HG03460 (cell line): Measurements from ENCODE around the gene TBX3.

Experiments used
- ATAC-seq: cut with Tn5 transposase; IDR thresholded peaks from one replicate; pipeline ENCODE4 v1.9.1; 2021; ENCODE audit not compliant: unreplicated experiment

The TBX3 gene

DNA sequence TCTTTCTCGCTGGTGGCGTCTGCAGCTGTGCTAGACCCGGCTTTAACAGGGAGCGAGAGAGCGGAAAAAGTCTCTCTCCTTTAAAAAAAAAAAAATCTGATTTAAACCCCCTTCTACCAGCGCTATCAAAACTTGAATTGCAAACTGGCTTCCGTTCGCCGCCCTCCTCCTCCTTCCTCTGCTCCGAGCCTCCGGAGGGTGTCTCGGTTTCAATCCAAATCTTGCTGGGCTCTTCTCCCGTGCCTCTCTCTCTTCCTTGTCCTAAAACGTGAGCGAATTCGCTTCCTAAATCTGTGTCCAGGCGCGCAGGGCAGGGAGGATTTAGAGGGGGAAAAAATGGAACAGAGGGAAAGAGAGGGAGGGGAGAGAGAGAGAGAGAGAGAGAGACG is 272 bp downstream of the TBX3 start:
- ATAC-seq: no peak

DNA sequence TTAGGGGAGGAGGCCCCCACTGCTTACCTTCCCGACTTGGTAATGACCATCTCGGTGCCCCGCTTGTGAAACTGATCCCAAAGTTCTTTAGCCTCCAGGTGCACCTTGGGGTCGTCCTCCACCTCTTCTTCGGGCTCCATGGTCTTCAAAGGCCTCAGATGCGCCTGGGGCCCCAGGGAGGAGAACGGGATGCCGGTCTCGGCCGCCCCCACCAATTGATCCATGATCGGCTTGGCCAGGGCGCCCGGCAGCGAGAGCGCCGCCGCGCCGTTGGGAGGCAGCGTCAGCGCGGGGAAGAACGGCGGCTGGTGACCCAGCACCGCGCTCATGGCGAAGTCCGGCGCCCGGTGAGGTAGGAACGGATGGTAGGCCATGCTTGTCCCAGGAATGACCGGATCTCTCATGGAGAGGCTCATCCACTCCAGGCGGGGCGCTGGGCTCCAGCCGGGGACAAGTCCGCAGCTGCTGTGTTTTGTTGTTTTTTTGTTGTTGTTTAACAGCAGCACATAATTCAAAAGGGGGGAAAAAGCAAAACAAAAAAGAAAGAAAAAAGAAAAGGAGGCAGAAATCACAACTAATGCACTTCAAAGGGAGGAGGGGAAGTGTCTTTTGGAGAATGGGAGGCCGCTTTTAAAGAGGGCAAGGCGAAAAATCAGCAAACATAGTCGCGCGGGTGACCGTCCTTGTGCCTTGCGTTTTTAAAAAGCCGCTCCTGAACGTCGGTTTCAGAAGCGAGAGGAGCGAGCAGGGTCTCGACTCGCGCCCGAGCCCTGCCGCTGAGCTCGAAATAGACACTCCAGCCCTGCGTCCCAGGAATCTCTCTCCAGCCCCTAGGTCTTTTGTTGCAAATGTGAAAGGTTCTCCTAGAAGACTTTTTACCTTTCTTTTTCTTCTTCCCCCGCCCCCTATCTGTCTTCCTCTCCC is 928 bp downstream of the TBX3 start:
- ATAC-seq: no peak

DNA sequence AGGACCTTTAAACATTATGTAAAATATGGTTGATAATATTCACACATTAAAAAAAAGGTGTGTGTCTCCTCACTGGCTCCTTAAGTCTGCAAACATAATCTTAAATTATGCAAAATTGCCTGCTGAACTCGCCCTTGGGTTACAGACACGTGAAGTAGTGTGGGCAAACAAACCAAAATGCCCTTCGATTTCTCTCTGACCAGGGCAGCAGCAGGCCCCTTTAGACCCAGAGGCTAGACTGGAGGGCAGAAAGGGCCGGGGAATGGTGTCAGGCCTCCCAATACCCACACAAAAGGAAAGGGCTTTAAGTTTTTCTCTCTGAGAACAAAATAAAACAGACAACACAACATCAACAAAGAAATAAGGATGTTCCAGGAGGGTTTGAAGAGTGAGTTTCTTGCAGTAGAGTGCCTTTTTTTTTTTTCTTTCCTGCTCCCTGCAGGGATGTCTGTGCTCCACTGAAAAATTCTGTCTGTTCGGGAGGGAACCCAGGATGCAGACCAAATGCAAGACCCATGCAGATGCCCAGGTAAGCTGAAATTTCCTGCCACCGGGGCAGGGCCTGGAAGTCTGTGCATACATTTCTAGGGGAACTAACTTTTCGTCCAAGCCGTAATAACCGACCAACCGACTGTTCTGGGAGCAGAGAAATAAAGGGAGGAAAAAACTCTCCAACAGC is 1.7 kb downstream of the TBX3 start:
- no peak for ATAC-seq

DNA sequence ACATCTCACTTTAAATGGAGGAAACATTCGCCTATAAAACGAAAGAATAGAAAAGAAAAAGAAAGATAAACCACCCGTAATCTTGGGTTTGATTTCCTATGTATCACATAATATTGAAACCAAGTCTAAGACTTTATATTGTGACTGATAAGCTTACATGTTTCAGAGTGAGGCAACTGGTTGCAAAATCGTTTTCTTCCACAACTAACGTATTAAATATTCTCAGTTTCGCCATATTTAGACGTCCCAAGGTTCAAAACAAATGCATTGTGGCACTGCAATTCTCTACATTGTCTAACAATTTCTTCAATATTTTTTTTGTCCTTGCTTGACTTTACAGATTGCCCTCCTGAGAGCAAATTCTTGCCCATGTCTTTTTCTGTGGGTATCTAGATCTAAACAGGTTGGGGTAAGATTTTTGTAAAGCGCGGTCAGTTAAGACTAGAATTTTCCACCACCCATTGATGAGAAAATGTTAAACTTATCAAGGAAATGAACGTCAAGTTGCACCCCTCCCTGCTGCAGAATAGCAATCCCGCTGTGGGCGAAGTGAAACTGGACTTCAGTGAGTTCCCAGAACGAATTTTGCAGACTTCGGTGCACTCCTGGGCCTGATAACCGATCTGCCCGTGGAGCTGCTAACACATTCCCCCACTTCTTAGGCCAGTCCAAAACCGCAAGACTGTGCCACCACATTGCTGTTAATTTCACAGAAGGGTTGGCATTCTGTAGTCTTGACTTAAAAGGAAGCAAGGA is 2.7 kb downstream of the TBX3 start:
- no peak for ATAC-seq

DNA sequence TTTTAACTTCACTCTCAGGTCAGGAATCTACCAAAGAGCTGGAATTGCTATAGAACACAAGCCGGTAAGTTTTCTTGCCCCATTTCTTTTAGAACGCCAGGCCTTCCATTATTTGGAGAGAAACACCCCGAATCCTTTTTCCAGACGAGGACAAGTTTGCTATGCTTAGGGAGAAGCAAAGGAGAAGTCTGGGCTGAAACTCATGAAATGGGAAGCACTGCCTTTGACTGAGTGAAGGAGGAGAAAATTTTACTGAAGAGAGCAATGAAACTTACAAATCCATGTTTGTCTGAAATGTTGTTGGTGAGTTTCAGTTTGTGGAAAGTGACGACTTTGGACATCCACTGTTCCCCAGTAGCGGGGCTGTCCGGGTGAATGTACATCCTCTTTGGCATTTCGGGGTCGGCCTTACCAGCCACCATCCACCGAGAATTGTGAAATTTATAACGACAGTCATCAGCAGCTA is 3.3 kb downstream of the TBX3 start:
- ATAC-seq: no peak

DNA sequence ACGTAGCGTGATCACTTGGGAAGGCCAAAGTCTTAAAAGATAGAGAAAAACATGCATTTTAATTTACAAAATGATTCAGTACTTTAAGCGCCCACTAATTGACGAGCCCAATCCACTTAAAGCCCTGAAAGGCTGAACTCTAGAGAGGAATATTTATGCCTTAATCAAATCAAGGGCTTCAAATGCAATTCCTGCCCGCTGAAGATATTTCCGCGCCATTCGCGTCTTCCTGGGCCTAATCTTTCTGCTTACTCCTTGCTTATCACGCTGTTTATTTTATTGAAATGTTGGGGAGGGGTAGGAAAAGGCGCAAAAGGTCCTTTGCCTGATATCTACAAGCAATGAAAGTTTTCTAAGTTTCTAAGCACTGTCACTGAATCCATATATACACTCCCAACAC is 4.0 kb downstream of the TBX3 start:
- no peak for ATAC-seq

DNA sequence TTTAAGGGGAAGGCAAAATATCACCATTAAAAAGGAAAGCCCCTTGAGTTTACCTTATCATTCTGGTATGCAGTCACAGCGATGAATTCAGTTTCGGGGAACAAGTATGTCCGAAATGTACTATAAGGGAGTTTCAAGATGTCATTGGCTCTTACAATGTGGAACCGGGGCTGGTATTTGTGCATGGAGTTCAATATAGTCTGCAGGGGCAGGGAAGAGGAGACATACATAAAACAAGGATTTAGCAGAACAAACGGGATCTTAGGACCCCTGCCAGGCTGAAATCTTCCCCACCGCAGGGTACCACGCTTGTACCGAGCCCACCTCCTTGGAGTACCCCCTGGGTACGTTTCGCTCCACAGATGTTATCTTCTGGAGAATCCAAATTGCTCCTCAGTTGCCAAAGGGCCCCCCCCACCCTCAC is 4.5 kb downstream of the TBX3 start:
- ATAC-seq: no peak

DNA sequence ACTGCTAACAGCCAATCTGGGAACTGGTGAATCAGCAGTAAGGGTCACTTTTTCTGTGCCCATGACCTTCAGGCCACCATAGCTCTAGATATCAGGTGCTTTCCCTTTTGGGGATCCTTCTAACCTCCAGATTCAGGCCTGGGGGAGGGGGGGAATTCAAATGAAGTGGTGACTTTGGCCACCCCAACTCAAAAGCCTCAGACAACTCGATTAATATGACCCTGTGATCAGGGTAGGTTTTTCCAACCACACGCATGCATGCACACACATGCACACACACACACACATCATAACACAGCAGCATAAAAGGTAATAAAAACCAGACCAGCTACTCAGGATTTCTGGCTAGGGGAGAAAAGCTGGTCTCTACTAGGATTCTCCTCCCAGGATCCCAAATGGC is 5.3 kb downstream of the TBX3 start:
- no peak for ATAC-seq

DNA sequence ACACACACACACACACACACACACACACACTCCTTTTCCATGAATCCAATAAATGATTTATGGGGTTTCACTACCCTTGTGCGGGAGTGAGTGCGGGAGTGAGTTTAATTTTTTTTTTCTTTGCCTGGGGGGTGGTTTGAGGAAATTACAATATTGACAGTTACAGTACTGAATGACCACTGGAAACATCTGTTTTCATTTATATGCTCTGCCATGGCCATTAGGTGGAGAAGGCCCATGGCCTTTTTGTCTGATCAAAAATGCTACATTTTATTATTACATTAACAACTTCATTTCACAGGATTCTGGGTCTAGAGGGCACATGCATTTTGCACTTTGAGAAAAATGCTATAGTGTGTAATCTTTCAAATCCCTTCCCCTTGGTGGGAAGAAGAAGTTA is 5.9 kb downstream of the TBX3 start:
- no peak for ATAC-seq

DNA sequence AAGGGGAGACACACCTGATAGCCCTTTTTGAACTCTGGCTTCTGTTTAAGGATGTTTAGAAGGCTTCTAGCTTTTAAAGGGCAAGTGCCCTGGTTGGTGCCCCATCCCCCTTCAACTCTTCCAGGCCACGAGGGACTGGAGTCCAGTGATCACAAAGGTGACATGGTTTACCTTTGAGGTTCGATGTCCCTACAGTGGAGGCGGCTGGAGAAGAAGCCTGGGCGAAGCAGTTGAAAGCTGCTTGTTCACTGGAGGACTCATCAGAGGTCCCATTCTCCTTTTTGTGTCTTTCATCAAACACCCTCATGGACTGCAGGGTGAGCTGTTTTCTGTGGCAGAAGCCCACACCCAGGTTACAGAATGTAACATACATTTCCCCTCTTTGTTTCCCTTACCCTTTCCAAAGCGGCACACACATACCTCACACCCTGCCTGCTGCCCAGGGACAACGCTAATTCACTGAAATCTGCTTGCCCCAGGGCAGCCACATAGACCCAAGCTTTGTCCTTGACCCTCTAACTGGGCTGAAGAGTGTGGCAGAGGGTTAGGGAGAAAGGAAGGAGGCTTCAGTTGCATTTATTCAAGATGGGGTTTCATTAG is 7.7 kb downstream of the TBX3 start:
- ATAC-seq: no peak

DNA sequence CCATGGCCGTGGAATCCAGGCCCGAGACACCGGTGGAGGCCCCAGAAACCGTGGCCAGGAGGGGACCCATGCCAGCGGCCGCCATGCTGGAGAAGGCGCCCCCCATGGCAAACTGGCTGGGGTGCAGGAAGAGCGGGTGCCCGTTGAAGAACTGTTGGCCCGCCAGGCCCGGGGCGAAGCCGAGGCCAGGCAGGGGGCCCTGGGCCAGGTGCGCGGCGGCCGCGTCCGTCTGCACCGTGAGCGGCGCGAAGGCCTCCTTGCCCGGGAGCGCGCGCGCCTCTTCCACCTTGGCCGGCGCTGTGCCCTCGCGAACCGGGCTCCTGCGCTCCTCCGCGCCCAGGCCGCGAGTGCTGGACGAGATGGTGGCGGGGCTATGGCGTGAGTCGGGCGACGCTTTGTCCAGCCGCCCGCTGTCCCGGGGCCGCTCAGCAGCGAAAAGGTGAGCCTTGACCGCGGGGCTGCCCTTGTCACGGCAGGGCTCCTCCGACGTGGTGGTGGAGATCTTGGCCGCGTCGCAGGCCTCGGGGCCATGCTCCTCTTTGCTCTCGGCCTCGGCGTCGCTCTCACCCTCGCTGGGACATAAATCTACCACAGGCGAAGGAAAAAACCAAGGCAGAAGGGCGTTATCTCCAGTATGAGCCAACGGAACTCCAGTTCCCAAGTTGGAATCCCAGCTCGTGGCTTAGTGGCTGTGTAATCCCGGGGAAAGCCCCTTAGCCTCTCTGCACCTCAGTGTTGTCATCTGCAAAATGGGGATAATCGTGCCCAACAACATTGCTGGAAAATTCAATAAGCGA is 9.5 kb downstream of the TBX3 start:
- no peak for ATAC-seq

DNA sequence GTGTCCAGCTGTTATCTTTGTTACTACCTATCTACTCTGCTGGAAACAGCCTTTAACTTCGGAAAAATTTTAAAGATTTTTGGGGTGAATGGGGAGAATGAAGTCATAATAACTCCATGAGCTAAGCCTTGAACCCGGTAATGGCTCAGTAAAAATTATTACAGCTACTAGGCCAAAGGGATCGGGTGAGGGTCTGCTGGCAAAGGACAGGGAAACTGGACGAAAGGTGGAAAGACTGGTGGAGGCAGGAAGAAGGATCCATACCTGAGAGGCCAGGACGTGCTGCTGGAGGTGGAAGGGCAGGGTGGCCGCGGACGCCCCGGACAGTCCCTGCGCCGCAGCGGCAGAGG is 10.1 kb downstream of the TBX3 start:
- no peak for ATAC-seq

DNA sequence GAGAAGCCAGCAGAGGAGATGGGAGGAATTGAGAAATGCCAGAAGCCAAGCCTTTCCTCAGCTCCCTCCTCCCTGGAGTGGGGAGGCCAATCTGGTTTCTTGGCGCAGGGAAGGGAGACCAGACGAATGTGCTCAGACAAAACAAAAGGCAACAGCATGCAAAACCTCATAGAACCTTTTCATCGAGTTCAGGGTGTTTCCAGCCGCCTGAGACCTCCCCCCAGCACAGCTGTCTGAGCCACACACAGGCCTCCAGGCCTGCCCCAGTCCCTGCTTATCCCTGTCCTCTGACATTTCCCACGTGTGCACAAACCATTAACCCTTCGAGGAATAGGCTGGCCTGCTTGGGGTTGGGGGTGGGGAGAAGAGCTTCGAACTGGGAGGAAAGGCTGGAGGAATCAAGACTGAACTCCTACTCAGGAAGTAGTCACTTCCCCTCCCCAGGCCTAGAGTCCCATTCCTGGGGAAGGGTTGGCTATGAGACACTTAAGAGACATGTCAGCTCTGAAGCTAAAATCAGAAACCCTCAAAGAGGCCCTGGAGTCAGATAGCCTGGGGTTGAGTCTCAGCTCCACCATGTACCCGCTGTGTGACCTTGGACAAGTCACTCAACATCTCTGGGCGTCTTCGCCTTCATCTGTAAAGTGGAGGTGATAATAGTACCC is 10.7 kb downstream of the TBX3 start:
- ATAC-seq: no peak

DNA sequence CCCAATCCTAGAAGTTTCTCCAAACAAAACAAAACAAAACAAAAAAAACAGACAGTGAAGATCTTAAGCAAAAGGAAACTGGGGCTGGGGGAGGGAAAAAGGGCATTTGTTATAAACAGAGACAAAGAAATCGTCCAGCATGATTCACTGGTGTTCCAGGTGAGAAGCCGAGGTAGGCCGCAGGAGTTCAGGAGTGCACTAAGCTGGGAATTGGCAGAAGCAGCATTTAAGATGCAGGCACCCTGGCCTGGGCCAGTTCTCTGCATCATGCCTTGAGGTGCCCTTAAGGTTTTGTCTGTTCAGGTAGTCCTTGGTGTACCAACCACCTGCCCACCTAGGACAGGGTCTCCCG is 11.2 kb downstream of the TBX3 start:
- ATAC-seq: no peak

DNA sequence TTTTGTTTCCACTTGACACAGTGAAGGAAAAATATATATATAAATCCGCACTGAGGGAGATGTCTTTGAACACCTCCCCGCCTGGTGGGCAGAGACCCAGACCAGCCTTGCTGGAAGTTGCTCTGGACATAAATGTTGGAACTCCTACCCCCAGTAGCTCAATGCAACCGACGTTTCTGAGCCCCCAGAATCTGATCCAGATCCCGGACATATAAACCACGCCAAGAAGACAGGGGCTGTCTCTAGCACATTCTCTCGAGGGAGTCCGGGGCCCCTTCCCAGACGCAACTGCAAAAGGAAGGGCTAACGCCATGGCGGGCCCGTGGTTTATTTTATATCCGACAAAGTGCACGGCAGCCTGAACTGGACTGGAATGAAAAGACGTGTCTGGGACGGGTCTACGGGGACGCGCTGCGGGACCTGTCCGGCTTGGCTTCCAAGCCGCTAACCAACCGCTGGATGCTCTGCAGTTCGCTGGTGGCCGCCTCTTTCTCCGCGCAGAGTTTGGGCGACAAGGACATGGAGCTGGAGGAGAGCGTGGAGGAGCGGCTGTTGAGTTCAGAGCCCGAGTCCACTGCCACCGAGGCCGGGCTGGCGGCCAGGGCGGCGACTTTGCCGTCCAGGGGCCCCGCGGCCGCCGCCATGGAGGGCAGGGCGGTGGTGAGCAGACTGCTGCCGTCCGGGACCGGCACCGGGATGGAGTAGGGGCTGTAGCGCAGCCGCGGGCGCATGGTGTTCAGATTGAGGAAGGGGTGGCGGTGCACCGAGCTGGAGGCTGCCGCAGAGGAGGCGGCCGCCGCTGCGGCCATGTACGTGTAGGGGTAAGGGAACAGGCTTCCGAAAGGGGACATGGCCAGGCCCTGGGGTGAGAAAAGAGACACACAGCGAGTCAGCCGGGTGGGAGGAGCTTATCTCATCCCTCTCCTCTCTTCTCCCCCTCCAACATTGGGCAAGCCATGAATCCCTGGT is 12.2 kb downstream of the TBX3 start:
- no peak for ATAC-seq

DNA sequence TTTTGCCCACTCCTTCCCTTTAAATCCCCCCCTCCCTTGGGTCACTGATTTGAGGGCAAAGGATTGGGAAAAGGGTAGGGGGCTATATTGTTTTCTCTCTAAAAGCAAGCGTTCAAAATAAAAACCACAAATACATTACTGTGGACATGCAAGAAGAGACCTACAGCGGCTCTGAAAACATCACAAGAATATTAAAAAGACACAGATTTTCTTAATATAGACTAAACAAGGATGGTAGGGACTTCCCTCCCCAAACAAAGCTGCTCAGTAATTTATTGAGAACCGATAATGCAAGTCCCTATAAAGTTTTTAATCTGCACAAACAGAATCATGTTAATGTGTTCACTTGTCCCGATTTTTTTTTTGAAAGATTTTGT is 12.9 kb downstream of the TBX3 start:
- ATAC-seq: no peak

DNA sequence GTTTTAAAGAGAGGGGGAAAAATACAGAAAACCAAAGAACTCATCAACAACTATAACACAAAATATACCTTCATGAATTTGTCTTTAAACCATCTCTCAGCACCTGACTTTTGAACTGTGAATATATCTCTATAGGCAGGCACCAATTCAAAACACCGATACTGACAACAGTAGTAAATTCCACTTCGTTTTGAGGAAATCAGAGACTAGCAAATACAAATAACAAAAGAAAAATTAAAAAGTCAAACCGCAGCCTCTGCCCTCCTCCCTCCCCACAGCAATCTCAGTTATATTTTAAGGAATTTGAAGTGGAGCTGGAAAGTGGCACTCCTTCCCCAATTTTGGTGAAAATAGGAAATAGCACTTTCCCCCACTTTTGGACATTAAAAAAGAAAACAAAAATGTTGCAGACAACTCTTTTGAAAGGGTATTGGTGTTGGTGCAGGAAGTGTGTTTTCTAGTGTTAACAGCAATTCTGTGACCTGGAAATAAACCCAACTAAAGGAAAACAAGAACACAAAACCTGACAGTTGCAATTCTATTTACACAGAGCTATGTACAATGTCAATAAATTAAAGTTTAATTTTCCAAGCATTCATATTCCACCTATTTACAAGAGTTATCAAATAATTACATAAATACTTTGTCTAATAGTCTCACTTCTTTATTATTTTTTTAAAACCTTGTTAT is 13.5 kb downstream of the TBX3 start:
- no peak for ATAC-seq
